Effector memory CD8-positive, alpha-beta T cell (primary cell): Measurements from ENCODE around the gene CD46.
A peak's percentile ranks its signal among the peaks of the same experiment; 100 is the strongest.

Experiments used
- ATAC-seq: fragments of 150-1000 bp; cut with Tn5 transposase; replicated peaks from 2 replicates; pipeline ENCODE4 v1.10.0; 2021; ENCODE audit warnings: mild to moderate bottlenecking, moderate library complexity
- DNase-seq, 3 experiments: peaks; one replicate each; pipeline ENCODE4 v3.0.0; 2021
- H3K27ac Mint-ChIP-seq, 2 donors: one replicate each; pipeline ENCODE4 v1.8.0; 2022; ENCODE audit warnings: mild to moderate bottlenecking in 2 of 2, mixed read lengths in 2 of 2, moderate library complexity in 2 of 2
- H3K27me3 Mint-ChIP-seq, 2 donors: one replicate each; pipeline ENCODE4 v1.8.0; 2022; ENCODE audit warnings: mixed read lengths in 2 of 2
- H3K36me3 Mint-ChIP-seq: one replicate; pipeline ENCODE4 v1.8.0; 2022; ENCODE audit warnings: mild to moderate bottlenecking, moderate library complexity, mixed read lengths; ENCODE audit not compliant: insufficient read depth
- H3K4me1 Mint-ChIP-seq, 2 donors: one replicate each; pipeline ENCODE4 v1.8.0; 2022; ENCODE audit warnings: low read depth in 2 of 2, mixed read lengths in 2 of 2
- H3K4me3 Mint-ChIP-seq, 2 donors: one replicate each; pipeline ENCODE4 v1.8.0; 2022; ENCODE audit warnings: mild to moderate bottlenecking in 2 of 2, mixed read lengths in 2 of 2, moderate library complexity in 2 of 2
- H3K9me3 Mint-ChIP-seq, 2 donors: one replicate each; pipeline ENCODE4 v1.8.0; 2022; ENCODE audit warnings: mixed read lengths in 2 of 2

Gene CD46

DNA sequence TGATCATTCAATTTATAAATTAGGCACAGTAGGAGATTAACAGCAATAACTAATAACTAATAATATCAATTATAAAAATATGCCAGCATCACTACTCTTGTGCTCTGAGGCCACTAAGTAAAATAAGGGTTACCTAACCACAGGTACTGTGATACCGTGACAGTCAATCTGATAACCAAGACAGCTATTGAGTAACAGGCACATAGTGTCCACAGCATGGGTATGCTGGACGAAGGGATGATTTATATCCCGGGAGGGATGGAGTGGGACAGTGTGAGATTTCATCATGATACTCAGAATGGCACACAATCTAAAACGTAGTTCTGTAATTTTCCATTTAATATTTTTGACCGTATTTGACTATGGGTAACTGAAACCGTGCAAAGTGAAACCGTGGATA lies 39.4 kb downstream of the CD46 start:
- Mint-ChIP-seq H3K4me1 (peaks cover 0 to 3% of the 10 kb centered on the region in 2 donors), H3K4me3 (no peak overlapping the region), H3K27ac (no peak overlapping the region), H3K36me3 (peaks cover 23% of the 10 kb centered on the region), H3K9me3 (no peaks in the 10 kb centered on the region), H3K27me3 (no peaks in the 10 kb centered on the region)
- no peak for ATAC-seq
- DNase-seq, result no peak

DNA sequence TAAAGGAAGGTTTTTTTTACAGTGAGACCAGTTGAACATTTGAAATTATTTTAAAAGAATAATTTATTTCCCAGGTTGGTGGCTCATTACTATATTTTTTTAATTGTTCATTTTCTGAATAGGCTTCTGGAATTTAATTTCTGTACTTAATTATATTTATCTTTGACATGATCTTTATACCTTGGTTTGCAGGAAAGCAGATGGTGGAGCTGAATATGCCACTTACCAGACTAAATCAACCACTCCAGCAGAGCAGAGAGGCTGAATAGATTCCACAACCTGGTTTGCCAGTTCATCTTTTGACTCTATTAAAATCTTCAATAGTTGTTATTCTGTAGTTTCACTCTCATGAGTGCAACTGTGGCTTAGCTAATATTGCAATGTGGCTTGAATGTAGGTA lies 41.5 kb downstream of the CD46 start:
- H3K9me3 Mint-ChIP-seq, result no peaks in the 10 kb centered on the region
- no peak for DNase-seq
- H3K27me3 Mint-ChIP-seq, result no peaks in the 10 kb centered on the region
- H3K36me3 Mint-ChIP-seq, result peaks cover 19% of the 10 kb centered on the region
- no peak overlapping the region for H3K4me3 Mint-ChIP-seq
- ATAC-seq, result no peak
- H3K4me1 Mint-ChIP-seq, result peaks cover 9 to 12% of the 10 kb centered on the region in 2 donors
- H3K27ac Mint-ChIP-seq, result peak overlapping the region in 1 of 2 donors; percentile 44

DNA sequence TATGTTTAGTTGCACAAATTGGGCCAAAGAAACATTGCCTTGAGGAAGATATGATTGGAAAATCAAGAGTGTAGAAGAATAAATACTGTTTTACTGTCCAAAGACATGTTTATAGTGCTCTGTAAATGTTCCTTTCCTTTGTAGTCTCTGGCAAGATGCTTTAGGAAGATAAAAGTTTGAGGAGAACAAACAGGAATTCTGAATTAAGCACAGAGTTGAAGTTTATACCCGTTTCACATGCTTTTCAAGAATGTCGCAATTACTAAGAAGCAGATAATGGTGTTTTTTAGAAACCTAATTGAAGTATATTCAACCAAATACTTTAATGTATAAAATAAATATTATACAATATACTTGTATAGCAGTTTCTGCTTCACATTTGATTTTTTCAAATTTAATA lies 43.0 kb downstream of the CD46 start:
- H3K4me3 Mint-ChIP-seq, result no peak overlapping the region
- no peak for ATAC-seq
- no peaks in the 10 kb centered on the region for H3K27me3 Mint-ChIP-seq
- no peak for DNase-seq
- peak overlapping the region; percentile 7 to 29 for H3K27ac Mint-ChIP-seq
- no peaks in the 10 kb centered on the region for H3K9me3 Mint-ChIP-seq
- peaks cover 23% of the 10 kb centered on the region for H3K36me3 Mint-ChIP-seq
- H3K4me1 Mint-ChIP-seq, result peaks cover 24 to 27% of the 10 kb centered on the region in 2 donors

DNA sequence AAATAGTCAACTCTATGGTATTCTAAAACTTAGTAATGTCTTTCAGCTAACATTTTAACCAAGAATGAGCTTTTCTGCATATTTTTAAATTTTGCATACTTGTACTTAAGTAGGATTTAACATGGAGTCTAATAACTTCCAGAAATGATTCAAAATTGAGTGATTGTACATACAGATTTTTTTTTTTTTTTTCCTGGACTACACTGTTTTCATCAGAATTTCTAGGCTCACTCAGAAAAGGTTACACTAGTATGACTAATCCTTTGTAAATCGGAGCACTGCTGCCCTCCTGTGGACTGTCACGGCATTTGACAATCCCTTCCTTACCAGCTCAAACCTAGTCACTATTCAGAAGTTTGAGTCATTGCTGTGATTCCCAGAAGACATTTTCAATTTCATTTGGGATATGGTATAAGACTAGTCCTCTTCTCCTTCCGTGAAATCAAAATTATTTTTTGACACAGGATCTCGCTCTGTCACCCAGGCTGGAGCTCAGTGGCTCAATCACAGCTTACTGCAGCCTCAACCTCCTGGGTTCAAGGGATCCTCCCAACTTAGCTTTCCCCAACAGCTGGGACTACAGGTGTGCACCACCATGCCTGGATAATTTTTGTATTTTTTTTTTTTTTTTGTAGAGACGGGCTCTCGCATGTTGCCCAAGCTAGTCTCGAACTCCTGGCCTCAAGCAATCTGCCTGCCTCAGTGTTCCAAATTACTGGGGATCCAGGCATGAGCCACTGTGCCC lies 45.5 kb downstream of the CD46 start:
- H3K4me3 Mint-ChIP-seq, result no peak overlapping the region
- H3K36me3 Mint-ChIP-seq, result peaks cover 35% of the 10 kb centered on the region
- ATAC-seq, result peak; percentile 75
- H3K27ac Mint-ChIP-seq, result peak overlapping the region in 1 of 2 donors; percentile 58
- H3K4me1 Mint-ChIP-seq, result peaks cover 39 to 46% of the 10 kb centered on the region in 2 donors
- H3K27me3 Mint-ChIP-seq, result no peaks in the 10 kb centered on the region
- peak; percentile 61 to 73 (median 68) for DNase-seq
- H3K9me3 Mint-ChIP-seq, result no peaks in the 10 kb centered on the region

DNA sequence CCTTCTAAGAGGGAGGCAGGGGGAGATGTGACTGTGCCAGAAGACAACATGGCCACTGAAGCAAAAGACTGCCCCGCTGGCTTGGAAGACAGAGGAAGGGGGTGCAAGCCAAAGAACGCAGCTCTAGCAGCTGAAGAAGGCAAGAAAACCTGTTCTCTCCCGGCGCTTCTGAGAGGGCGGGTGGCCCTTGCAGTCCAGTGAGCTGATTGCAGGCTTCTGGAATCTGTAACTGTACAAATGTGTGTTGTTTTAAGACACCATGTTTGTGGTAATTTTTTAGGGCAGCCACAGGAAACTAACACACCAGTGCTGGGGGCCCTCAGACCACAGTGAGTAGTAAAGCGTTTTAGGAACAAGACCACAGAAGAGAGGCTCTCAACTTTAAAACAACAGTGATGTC lies 47.0 kb downstream of the CD46 start:
- Mint-ChIP-seq H3K4me3 (peak overlapping the region; percentile 54 to 60), H3K4me1 (peaks cover 40 to 46% of the 10 kb centered on the region in 2 donors), H3K27me3 (no peaks in the 10 kb centered on the region), H3K36me3 (peaks cover 36% of the 10 kb centered on the region), H3K27ac (no peak overlapping the region), H3K9me3 (no peaks in the 10 kb centered on the region)
- peak; percentile 23 to 32 (median 24) for DNase-seq
- ATAC-seq, result peak; percentile 88

DNA sequence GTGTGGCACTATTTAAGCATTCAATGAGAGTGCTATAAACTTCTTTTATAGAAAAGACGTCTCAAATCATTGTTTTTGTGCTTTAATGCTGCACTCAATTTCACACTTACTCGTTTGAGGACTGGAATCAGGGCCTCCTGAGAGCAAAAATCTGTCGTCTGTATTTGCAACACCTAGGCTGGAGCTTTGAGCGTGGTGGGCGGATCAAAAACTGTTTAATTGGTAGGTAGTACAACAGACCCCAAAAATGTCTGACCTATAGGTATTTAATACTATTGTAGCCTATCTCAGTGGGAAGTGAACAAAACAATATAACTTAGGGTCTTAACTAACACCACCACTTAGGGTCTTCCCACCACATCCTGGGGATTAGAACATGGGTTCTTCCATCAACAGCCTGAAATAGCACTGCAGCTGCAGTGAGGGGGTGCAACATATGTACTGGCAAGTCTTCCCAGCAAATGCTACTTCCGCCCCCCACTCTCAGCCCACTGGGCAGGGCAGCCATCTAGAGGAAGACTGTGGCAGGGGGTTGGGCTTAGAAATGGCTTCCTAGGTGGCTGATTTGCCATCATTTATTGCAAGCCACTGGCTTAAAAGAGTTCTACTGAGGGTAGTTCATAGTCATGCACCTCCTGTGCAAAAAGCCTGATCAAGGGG lies 48.3 kb downstream of the CD46 start:
- H3K36me3 Mint-ChIP-seq, result peaks cover 36% of the 10 kb centered on the region
- ATAC-seq (no peak), DNase-seq (no peak)
- peak overlapping the region; percentile 42 to 79 for H3K27ac Mint-ChIP-seq
- peak overlapping the region in 1 of 2 donors; percentile 54 for H3K4me3 Mint-ChIP-seq
- peaks cover 40 to 46% of the 10 kb centered on the region in 2 donors for H3K4me1 Mint-ChIP-seq
- H3K27me3 Mint-ChIP-seq, result no peaks in the 10 kb centered on the region
- no peaks in the 10 kb centered on the region for H3K9me3 Mint-ChIP-seq

DNA sequence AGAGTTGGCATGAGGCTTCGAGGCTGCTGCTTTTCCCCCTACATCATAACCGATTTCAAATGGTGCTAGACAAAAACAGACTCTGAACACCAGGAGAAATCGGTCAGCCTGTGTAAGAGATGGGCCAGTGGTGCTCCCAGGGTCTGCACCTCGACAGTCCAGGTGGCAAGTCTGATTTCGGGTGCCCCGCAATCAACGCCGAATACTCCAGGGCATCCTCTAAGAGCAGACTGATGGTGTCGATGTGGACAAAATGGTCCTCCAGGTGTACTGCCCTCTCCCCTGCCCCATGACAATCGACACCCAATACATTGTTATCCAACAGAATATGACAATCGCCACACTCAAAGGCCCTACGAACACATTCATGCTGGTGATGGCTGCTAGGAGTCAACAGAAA lies 50.0 kb downstream of the CD46 start:
- peaks cover 45% of the 10 kb centered on the region for H3K36me3 Mint-ChIP-seq
- no peaks in the 10 kb centered on the region for H3K9me3 Mint-ChIP-seq
- peaks cover 40 to 55% of the 10 kb centered on the region in 2 donors for H3K4me1 Mint-ChIP-seq
- peak overlapping the region; percentile 20 to 52 for H3K27ac Mint-ChIP-seq
- H3K27me3 Mint-ChIP-seq, result no peaks in the 10 kb centered on the region
- no peak for DNase-seq
- H3K4me3 Mint-ChIP-seq, result no peak overlapping the region
- ATAC-seq, result no peak

DNA sequence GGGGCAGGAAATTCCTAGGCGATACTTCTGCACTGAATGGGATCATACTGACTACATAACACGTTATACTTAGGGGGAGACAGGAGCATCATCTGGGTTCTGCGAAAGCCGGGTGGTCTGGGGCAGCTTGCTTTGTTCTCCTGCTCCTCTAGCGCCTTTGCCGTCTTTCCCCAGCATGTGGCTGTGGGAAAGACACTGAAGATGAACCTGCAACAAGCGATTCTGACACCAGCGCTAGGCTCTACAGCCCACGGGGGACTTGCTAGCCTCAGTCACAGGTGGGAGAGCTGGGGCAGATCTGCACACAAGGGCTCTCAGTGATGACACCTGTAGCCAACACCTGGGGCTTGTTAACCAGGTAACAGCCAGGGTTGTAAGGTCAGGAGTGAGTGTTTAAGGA lies 51.8 kb downstream of the CD46 start:
- DNase-seq (no peak), ATAC-seq (no peak)
- peaks cover 57% of the 10 kb centered on the region for H3K36me3 Mint-ChIP-seq
- H3K4me1 Mint-ChIP-seq, result peaks cover 46 to 57% of the 10 kb centered on the region in 2 donors
- H3K9me3 Mint-ChIP-seq, result no peaks in the 10 kb centered on the region
- no peaks in the 10 kb centered on the region for H3K27me3 Mint-ChIP-seq
- no peak overlapping the region for H3K4me3 Mint-ChIP-seq
- H3K27ac Mint-ChIP-seq, result no peak overlapping the region

DNA sequence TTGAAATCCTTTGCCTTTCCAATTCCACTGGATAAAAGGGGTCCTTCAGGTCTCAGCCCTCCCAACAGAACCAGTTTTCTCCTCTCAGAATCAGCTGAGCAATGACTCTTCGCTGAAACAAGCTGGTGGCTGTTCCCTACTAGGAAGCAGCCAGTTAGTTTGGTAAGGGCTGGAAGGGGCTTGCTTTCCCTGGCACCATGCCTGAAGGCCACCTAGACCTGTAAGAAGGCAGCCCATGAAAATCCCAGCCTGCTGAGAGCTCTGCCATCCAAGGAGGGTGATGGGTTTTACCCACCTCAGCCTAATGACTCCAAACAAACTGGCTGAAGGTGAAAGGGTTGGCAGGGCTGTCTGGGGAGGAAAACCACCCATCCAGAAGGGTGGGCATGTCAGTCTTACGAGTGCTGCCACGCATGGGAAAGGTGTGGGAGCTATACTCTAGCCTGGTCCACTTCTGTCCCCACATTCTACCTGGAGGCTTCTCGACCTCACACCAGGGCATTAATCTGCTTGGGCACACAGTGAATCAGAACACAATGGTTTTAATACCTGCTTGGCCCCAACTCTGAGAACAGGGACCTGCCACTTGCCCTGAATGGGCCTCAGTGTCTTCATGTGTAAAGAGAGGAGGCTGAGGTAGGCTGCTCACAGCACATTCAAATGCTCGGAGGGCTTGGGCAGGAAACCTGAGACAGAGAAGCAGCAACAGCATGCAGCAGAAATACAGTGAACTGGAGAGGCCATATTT lies 53.0 kb downstream of the CD46 start:
- Mint-ChIP-seq H3K4me3 (no peak overlapping the region), H3K27ac (peak overlapping the region; percentile 58 to 93), H3K9me3 (no peaks in the 10 kb centered on the region), H3K36me3 (peaks cover 58% of the 10 kb centered on the region), H3K4me1 (peaks cover 43 to 54% of the 10 kb centered on the region in 2 donors), H3K27me3 (no peaks in the 10 kb centered on the region)
- ATAC-seq (no peak), DNase-seq (no peak)

DNA sequence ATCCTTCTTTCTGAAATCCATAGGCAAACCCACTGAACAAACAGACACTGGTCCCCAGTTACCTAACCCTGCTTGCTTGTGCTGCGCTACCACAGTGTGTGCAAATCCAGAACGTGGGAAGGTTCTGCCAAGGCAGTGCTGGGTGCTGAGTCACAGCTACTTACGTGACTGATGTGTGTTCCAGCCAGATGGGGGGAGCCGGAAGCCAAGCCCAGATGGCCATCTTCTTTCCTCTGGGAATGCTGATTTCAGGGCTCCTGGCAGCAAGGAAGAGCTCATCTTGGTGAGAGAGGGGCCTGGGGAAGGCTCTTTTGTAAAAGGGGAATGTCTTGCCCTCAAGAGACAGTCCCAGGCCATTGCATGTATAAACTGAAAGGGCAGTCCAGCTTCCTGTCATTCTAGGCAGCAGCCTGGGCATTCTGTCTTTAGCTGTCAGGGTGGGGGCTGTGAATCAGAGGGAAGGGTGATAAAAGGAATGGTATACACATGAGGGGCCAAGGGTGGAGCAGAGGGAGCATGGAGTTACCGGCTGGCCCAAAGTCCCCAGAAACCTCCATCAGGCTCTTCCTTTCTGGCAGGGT lies 54.1 kb downstream of the CD46 start:
- peaks cover 41 to 45% of the 10 kb centered on the region in 2 donors for H3K4me1 Mint-ChIP-seq
- no peaks in the 10 kb centered on the region for H3K27me3 Mint-ChIP-seq
- no peak overlapping the region for H3K4me3 Mint-ChIP-seq
- DNase-seq, result no peak
- H3K36me3 Mint-ChIP-seq, result peaks cover 53% of the 10 kb centered on the region
- peak overlapping the region; percentile 83 to 93 for H3K27ac Mint-ChIP-seq
- no peak for ATAC-seq
- no peaks in the 10 kb centered on the region for H3K9me3 Mint-ChIP-seq

DNA sequence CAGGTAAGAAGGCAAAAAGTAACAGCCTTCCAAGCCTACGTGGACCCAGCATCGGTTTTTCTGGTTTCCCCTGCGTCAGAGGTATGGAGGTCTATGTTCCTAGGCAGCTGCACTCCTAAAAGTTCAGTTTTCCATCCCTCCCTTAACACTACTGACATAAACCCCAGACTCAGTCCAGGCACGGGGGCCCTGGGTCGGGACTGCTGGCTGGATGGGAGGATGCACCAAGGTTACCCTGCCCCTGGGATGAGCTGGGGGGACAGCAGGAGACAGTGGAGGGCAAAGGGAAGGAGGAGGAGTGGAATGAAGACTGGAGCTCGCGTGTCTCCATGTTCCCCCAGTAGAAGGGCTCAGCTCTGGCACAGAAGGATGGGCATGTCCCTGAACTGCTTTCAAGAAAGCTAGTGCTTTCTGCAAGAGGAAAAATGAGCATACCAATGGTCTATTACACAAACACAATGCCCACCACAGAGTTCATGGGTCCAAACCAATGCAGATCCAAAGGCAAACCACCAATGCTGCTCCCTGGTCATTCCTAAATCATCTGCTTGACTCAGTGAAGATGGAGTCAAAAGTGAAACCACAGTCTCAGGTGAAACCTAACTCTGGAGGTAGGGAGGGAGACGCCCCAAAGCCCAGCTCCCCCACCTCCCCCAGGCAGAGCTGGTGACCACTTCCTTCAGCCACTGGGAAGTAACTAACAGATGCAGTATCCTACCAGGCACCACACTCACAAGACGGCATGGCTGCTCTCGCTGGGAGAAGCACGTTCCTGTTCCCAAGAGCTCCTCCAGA lies 54.9 kb downstream of the CD46 start:
- Mint-ChIP-seq H3K36me3 (peaks cover 45% of the 10 kb centered on the region), H3K27ac (peak overlapping the region; percentile 83 to 93), H3K4me1 (peaks cover 38 to 41% of the 10 kb centered on the region in 2 donors), H3K9me3 (no peaks in the 10 kb centered on the region), H3K27me3 (no peaks in the 10 kb centered on the region), H3K4me3 (peak overlapping the region; percentile 47 to 69)
- no peak for DNase-seq
- ATAC-seq, result peak; percentile 66

DNA sequence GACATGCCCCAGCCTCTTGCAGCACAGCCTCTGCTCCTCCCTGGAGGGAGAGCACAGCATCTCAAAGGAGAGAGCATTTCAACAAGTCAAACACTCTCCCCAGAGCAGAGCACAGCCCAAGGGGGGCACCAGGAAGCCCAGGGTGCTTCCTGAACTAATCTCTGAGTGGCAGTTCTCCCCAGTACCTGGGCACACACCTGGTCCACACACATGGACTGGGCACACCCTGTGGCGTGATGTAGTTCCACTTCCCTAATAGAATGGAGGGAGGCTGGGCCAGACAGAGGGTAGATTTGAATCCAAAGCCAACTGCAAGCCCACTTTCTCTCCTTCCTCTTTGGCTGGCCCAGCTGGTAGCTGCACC lies 55.5 kb downstream of the CD46 start:
- Mint-ChIP-seq H3K27ac (peak overlapping the region; percentile 83 to 93), H3K9me3 (no peaks in the 10 kb centered on the region), H3K27me3 (no peaks in the 10 kb centered on the region), H3K36me3 (peaks cover 50% of the 10 kb centered on the region), H3K4me1 (peaks cover 37 to 46% of the 10 kb centered on the region in 2 donors), H3K4me3 (peak overlapping the region; percentile 47 to 69)
- peak; percentile 40 for ATAC-seq
- no peak for DNase-seq
